HG03039 (cell line): ENCODE measurements around the gene LHFPL3.
"Not testable (repeated sequence)": the region's sequence is repeated elsewhere in the genome, so short reads cannot be mapped to it uniquely, and the experiment has no call there.

Experiments
- ATAC-seq: cut with Tn5 transposase; IDR thresholded peaks from one replicate; pipeline ENCODE4 v1.9.1; 2021; ENCODE audit warnings: mild to moderate bottlenecking, moderate library complexity; ENCODE audit not compliant: unreplicated experiment

Gene LHFPL3

GRCh38 chr7:104661575-104661974, 333.2 kb downstream of the LHFPL3 start:
- no peak for ATAC-seq

GRCh38 chr7:104664648-104665047, 336.2 kb downstream of the LHFPL3 start:
- ATAC-seq: no peak

GRCh38 chr7:104677587-104677986, 349.2 kb downstream of the LHFPL3 start:
- ATAC-seq: no peak

GRCh38 chr7:104679085-104679484, 350.7 kb downstream of the LHFPL3 start:
- ATAC-seq: no peak

- no peak for ATAC-seq
These were observed 357.9 kb downstream of the LHFPL3 start for GRCh38 chr7:104686286-104686685.

GRCh38 chr7:104694710-104695109, 366.3 kb downstream of the LHFPL3 start:
- ATAC-seq: no peak

- no peak for ATAC-seq
These were observed 367.2 kb downstream of the LHFPL3 start for GRCh38 chr7:104695563-104695962.

- no peak for ATAC-seq
These were observed 371.9 kb downstream of the LHFPL3 start for GRCh38 chr7:104700336-104700735.

- not testable (repeated sequence) for ATAC-seq
These were observed 392.6 kb downstream of the LHFPL3 start for GRCh38 chr7:104721027-104721426.

GRCh38 chr7:104723001-104723400, 394.6 kb downstream of the LHFPL3 start:
- no peak for ATAC-seq

- ATAC-seq: no peak
These were observed 430.1 kb downstream of the LHFPL3 start for GRCh38 chr7:104758504-104758903.

- ATAC-seq: no peak
These were observed 433.5 kb downstream of the LHFPL3 start for GRCh38 chr7:104761892-104762291.

GRCh38 chr7:104767113-104767512, 438.7 kb downstream of the LHFPL3 start:
- ATAC-seq: no peak

GRCh38 chr7:104767826-104768536, 439.6 kb downstream of the LHFPL3 start:
- ATAC-seq: no peak

- no peak for ATAC-seq
These were observed 444.3 kb downstream of the LHFPL3 start for GRCh38 chr7:104772405-104773345.

- ATAC-seq: no peak
These were observed 445.4 kb downstream of the LHFPL3 start for GRCh38 chr7:104773796-104774195.

GRCh38 chr7:104775531-104775930, 447.1 kb downstream of the LHFPL3 start:
- ATAC-seq: no peak

GRCh38 chr7:104777301-104777800, 448.9 kb downstream of the LHFPL3 start:
- no peak for ATAC-seq

GRCh38 chr7:104779888-104780287, 451.5 kb downstream of the LHFPL3 start:
- no peak for ATAC-seq

GRCh38 chr7:104784686-104785085, 456.3 kb downstream of the LHFPL3 start:
- no peak for ATAC-seq

- no peak for ATAC-seq
These were observed 461.4 kb downstream of the LHFPL3 start for GRCh38 chr7:104789780-104790179.

GRCh38 chr7:104790440-104790839, 462.0 kb downstream of the LHFPL3 start:
- no peak for ATAC-seq
